ENCODE measurements around the gene ZNF512. TPM values are rescaled to one million over a fixed set of nuclear protein-coding genes. Genes with fewer than 3 reads are reported as not detected.
"Not testable (repeated sequence)": the region's sequence is repeated elsewhere in the genome, so short reads cannot be mapped to it uniquely, and the experiment has no call there.

Gene ZNF512
- total RNA-seq, 1 donor from 2014 or later = 23.9 TPM

DNA sequence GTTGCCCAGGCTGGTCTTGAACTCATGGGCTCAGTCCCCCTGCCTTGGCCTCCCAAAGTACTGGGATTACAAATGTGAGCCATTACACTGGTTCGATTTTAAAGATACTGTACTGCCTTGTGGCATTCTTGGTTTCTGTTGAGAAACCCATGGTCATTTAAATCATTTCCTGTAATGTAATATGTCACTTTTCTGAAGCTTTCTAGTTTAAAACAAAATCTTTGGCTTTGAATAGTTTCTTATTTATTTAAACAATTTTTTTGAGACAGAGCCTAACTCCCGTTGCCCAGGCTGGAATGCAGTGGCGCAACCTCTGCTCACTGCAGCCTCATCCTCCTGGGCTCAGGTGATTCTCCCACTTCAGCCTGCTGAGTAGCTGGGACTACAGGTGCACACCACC lies 8.9 kb downstream of the ZNF512 start:
- Mint-ChIP-seq H3K36me3 (ENCODE audit: low read depth) (peaks cover 77% of the 10 kb centered on the region), H3K4me3 (ENCODE audit: low read depth) (no peak overlapping the region), H3K9me3 (peaks cover 58% of the 10 kb centered on the region), H3K4me1 (ENCODE audit: low read depth) (peaks cover 29% of the 10 kb centered on the region), H3K27me3 (ENCODE audit: low read depth) (no peaks in the 10 kb centered on the region), H3K27ac (no peak overlapping the region)
- intact Hi-C loops (cut with micrococcal nuclease) = no loop called here
- no peak for DNase-seq (ENCODE audit: low spot score)

DNA sequence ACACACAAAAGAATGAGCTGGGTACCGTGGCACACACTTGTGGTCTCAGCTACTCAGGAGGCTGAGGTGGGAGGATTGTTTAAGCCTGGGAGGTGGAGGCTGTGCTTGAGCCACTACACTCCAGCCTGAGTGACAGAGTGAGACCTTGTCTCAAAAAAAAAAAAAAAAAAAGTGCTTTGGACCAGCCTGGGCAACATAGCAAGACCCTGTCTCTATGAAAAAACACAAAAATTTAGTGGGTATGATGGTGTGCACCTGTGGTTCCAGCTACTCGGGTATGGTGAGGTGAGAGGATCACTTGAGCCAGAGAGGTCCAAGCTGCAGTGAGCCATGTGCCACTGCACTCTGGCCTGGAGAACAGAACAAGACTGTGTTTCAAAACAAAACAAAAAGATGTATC lies 10.4 kb downstream of the ZNF512 start:
- no peaks in the 10 kb centered on the region for H3K27me3 Mint-ChIP-seq (ENCODE audit: low read depth)
- intact Hi-C loops (cut with micrococcal nuclease) = no loop called here
- no peak overlapping the region for H3K27ac Mint-ChIP-seq
- H3K36me3 Mint-ChIP-seq (ENCODE audit: low read depth) = peaks cover 78% of the 10 kb centered on the region
- H3K9me3 Mint-ChIP-seq = peaks cover 54% of the 10 kb centered on the region
- no peak overlapping the region for H3K4me3 Mint-ChIP-seq (ENCODE audit: low read depth)
- peaks cover 27% of the 10 kb centered on the region for H3K4me1 Mint-ChIP-seq (ENCODE audit: low read depth)
- DNase-seq (ENCODE audit: low spot score) = no peak

DNA sequence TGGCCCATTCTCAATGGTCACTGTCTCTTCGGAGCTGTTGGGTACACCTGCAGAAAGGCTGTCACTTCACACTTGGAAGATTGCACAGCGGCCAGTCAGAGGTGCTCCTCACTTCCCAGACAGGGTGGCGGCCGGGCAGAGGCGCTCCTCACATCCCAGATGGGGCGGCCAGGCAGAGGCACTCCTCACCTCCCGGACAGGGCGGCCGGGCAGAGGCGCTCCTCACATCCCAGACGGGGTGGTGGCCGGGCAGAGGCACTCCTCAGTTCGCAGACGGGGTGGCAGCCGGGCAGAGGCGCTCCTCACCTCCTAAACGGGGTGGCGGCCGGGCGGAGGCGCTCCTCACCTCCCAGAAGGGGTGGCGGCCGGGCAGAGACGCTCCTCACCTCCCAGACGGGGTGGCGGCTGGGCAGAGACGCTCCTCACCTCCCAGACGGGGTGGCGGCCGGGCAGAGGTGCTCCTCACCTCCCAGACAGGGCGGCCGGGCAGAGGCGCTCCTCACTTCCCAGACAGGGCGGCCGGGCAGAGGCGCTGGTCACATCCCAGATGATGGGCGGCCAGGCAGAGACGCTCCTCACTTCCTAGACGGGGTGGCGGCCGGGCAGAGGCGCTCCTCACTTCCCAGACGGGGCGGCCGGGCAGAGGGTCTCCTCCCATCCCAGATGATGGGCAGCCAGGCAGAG lies 11.3 kb downstream of the ZNF512 start:
- intact Hi-C loops (cut with micrococcal nuclease); H3K27ac Mint-ChIP-seq; H3K27me3 Mint-ChIP-seq (ENCODE audit: low read depth); DNase-seq (ENCODE audit: low spot score); H3K4me3 Mint-ChIP-seq (ENCODE audit: low read depth): not testable (repeated sequence)
- Mint-ChIP-seq H3K4me1 (ENCODE audit: low read depth) (peaks cover 32% of the 10 kb centered on the region), H3K9me3 (peaks cover 54% of the 10 kb centered on the region), H3K36me3 (ENCODE audit: low read depth) (peaks cover 81% of the 10 kb centered on the region)

DNA sequence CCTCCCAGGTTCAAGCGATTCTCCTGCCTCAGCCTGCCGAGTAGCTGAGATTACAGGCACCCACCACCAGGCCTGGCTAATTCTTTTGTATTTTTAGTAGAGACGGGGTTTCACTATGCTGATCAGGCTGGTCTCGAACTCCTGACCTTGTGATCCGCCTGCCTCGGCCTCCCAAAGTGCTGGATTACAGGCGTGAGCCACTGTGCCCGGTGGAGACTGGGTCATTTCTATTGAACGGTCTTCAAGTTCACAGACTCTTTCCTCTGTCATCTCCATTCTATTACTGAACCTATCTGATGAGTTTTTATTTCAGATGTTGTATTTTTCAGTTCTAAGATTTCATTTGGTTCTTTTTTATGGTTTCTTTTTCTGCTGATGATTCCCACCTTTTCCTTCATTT lies 12.6 kb downstream of the ZNF512 start:
- Mint-ChIP-seq H3K36me3 (ENCODE audit: low read depth) (peaks cover 82% of the 10 kb centered on the region), H3K4me1 (ENCODE audit: low read depth) (peaks cover 32% of the 10 kb centered on the region), H3K9me3 (peaks cover 42% of the 10 kb centered on the region)
- DNase-seq (ENCODE audit: low spot score); H3K27me3 Mint-ChIP-seq (ENCODE audit: low read depth); H3K4me3 Mint-ChIP-seq (ENCODE audit: low read depth); H3K27ac Mint-ChIP-seq; intact Hi-C loops (cut with micrococcal nuclease): not testable (repeated sequence)

DNA sequence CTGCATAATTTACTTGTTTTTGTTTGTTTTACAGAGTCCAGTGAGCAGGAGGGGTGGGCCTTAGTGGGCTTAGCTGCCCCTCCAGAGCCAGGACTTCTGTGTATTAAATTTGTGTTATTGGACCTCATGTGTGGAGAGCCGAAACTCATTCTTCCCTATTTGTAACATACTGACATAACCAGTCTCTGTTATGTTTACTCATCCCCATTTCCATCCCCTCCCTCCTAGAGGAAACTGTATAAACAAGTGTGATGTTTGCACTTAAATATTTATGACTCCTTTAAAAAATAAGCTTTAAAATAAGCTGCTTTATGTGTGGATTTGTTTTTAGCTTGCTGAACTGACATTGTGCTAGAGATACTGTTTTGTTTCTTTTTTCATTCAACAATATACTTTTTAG lies 13.8 kb downstream of the ZNF512 start:
- Mint-ChIP-seq H3K9me3 (peaks cover 35% of the 10 kb centered on the region), H3K27ac (no peak overlapping the region), H3K4me3 (ENCODE audit: low read depth) (no peak overlapping the region), H3K4me1 (ENCODE audit: low read depth) (peaks cover 30% of the 10 kb centered on the region), H3K27me3 (ENCODE audit: low read depth) (no peaks in the 10 kb centered on the region), H3K36me3 (ENCODE audit: low read depth) (peaks cover 81% of the 10 kb centered on the region)
- DNase-seq (ENCODE audit: low spot score) = no peak
- intact Hi-C loops (cut with micrococcal nuclease) = no loop called here

DNA sequence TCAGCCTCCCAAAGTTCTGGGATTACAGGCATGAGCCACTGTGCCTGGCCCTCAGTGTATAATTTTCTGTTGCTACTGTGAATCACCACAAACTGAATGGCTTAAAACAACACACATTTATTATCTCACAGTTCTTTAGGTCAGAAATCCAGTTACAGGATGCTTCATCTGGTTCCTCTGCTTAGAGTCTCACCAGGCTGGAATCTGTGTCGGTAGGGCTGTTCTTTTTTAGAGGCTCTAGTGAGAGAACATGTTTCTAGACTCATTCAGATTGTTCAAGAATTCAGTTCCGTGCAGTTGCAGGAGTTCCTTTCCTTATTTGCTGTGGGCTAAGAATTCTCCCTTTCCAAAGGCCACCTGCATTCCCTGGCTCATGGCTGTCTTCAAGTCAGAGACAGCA lies 23.8 kb downstream of the ZNF512 start:
- no peaks in the 10 kb centered on the region for H3K9me3 Mint-ChIP-seq

DNA sequence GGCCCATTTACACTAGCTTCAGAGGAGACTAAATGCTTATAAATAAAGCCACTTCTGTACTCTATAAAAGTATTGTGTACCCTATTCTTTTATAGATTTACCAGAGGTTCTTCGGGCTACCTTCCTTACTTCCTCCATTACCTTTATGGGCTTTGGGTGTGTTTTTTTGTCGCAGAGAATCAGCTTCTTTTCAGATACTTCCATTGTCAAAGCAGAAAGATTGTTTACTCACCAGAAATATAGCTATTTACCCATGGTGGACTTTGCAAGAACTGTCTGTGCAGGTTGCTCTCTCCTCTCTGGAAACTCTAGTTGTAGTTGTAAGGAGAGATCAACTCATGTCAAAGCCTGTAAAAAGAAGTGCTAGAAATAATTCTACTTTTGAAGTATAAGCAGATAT lies 31.1 kb downstream of the ZNF512 start:
- no peak for DNase-seq (ENCODE audit: low spot score)
- no peaks in the 10 kb centered on the region for H3K27me3 Mint-ChIP-seq (ENCODE audit: low read depth)
- no peaks in the 10 kb centered on the region for H3K4me1 Mint-ChIP-seq (ENCODE audit: low read depth)
- H3K36me3 Mint-ChIP-seq (ENCODE audit: low read depth) = peaks cover 59% of the 10 kb centered on the region
- H3K27ac Mint-ChIP-seq = no peak overlapping the region
- H3K4me3 Mint-ChIP-seq (ENCODE audit: low read depth) = no peak overlapping the region
- intact Hi-C loops (cut with micrococcal nuclease) = no loop called here
- no peaks in the 10 kb centered on the region for H3K9me3 Mint-ChIP-seq

More for the DNA sequence above, 23.8 kb downstream of the ZNF512 start:
- no peak for DNase-seq (ENCODE audit: low spot score)
- Mint-ChIP-seq H3K27ac (no peak overlapping the region), H3K36me3 (ENCODE audit: low read depth) (peaks cover 72% of the 10 kb centered on the region), H3K4me3 (ENCODE audit: low read depth) (no peak overlapping the region), H3K4me1 (ENCODE audit: low read depth) (peaks cover 2% of the 10 kb centered on the region), H3K27me3 (ENCODE audit: low read depth) (no peaks in the 10 kb centered on the region)
- intact Hi-C loops (cut with micrococcal nuclease) = no loop called here

DNA sequence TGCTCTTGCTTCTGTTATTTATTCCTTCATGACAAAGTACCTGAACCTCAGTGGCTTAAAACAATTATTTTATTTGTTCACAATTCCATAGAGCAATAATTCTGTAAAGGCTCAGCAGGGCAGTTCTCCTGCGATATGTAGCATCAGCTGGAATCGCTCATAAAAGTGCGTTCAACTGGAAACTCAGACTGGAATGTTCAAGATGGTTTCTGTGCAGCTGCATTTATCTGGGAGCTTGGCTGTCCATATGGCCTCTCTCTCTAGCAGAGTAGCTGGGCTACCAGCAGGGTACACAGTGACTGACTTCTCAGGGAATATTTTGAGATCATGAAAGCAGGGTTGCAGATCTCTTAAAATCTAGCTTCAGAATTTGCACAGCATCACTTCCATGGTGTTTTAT lies 32.5 kb downstream of the ZNF512 start:
- no peak overlapping the region for H3K27ac Mint-ChIP-seq
- no peak for DNase-seq (ENCODE audit: low spot score)
- no peaks in the 10 kb centered on the region for H3K9me3 Mint-ChIP-seq
- no peaks in the 10 kb centered on the region for H3K27me3 Mint-ChIP-seq (ENCODE audit: low read depth)
- H3K4me1 Mint-ChIP-seq (ENCODE audit: low read depth) = no peaks in the 10 kb centered on the region
- peaks cover 60% of the 10 kb centered on the region for H3K36me3 Mint-ChIP-seq (ENCODE audit: low read depth)
- no peak overlapping the region for H3K4me3 Mint-ChIP-seq (ENCODE audit: low read depth)
- intact Hi-C loops (cut with micrococcal nuclease) = no loop called here

DNA sequence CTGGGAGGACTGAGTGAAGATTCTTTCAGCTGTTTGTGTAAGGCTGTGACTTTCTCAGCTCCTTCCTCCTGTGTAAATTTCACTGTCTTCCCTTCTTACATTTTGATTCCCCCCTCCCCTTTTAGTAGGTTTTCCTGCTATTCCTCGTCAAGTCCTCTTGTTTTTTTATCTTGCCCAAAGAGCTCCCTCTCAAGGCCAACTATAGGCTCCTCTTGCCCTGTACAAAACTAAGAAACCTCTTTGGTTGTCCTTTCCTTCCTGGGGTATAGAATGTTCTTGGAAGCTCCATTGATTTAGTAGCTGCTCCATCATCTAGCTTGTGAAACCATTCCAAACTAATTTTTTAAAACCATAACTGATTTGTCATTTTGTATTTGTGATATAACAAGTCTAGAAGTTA lies 38.7 kb downstream of the ZNF512 start:
- Mint-ChIP-seq H3K36me3 (ENCODE audit: low read depth) (peaks cover 66% of the 10 kb centered on the region), H3K27ac (no peak overlapping the region), H3K27me3 (ENCODE audit: low read depth) (no peaks in the 10 kb centered on the region), H3K9me3 (no peaks in the 10 kb centered on the region), H3K4me3 (ENCODE audit: low read depth) (no peak overlapping the region), H3K4me1 (ENCODE audit: low read depth) (peaks cover 1% of the 10 kb centered on the region)
- intact Hi-C loops (cut with micrococcal nuclease) = no loop called here
- no peak for DNase-seq (ENCODE audit: low spot score)

DNA sequence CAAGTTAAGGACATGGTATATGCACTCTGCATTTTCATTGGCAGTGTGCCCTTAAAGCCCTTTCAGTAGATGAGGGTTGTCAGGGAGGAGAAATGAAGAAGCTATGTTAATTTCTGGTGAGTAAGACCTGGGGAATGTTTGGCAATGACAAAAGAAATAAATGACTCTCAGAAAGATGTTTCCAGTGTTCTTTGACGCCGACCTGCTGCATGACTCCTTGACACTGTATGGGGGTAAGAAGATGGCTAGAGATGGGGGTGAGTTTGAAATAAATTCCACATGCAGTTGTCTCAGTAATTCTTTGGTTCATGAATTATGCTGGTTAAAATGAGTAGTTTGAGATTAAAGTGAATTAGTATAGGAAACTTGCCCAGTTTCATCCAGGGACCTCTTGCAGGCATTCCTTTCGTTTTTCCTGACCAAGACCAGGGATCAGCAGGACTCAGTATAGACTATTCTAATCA lies 40.1 kb downstream of the ZNF512 start:
- no peak for DNase-seq (ENCODE audit: low spot score)
- no peaks in the 10 kb centered on the region for H3K27me3 Mint-ChIP-seq (ENCODE audit: low read depth)
- H3K36me3 Mint-ChIP-seq (ENCODE audit: low read depth) = peaks cover 56% of the 10 kb centered on the region
- peaks cover 15% of the 10 kb centered on the region for H3K4me1 Mint-ChIP-seq (ENCODE audit: low read depth)
- no peak overlapping the region for H3K4me3 Mint-ChIP-seq (ENCODE audit: low read depth)
- intact Hi-C loops (cut with micrococcal nuclease) = no loop called here
- H3K27ac Mint-ChIP-seq = no peak overlapping the region
- no peaks in the 10 kb centered on the region for H3K9me3 Mint-ChIP-seq

DNA sequence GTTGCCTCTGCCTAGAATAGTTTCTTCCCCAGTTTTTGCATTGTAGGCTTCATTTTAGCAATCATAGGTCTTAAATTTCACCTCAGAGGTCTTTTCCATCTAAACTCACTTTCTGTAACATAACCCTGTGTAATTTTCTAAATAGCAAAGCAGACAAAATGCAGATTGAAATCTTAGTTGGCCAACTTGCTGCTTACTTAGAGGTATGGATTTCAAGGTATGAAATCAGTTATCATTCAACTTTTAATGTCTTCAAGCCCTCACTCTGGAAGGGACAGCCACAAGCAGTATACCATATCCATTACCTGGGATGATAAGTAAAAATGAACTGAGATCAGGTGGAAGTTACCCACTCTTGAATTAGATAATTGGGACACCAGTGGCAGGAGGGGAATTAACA lies 42.1 kb downstream of the ZNF512 start:
- Mint-ChIP-seq H3K27me3 (ENCODE audit: low read depth) (no peaks in the 10 kb centered on the region), H3K36me3 (ENCODE audit: low read depth) (peaks cover 48% of the 10 kb centered on the region), H3K9me3 (no peaks in the 10 kb centered on the region), H3K4me1 (ENCODE audit: low read depth) (peaks cover 18% of the 10 kb centered on the region), H3K27ac (no peak overlapping the region), H3K4me3 (ENCODE audit: low read depth) (no peak overlapping the region)
- intact Hi-C loops (cut with micrococcal nuclease) = no loop called here
- DNase-seq (ENCODE audit: low spot score) = no peak

DNA sequence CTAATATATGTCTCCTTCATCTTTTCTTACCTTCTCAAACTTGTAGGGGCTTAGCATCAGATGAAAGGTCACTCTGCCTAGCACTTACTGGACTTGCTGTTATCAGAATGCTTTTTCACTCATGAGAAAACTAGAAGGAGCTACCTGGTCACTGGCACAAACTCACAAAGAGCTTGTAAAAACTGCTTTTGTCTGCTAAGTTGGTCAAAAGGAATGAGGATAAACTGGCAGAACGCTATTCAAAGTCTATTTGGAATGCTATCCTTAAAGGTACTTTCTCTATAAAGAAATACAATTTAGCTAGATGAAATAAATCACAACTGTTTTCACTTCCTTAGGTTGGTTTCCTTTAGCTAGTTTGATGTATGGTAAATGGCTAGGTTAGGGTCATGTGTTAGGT lies 43.5 kb downstream of the ZNF512 start:
- DNase-seq (ENCODE audit: low spot score); H3K27ac Mint-ChIP-seq; H3K9me3 Mint-ChIP-seq; H3K27me3 Mint-ChIP-seq (ENCODE audit: low read depth); intact Hi-C loops (cut with micrococcal nuclease); H3K4me3 Mint-ChIP-seq (ENCODE audit: low read depth): not testable (repeated sequence)
- Mint-ChIP-seq H3K36me3 (ENCODE audit: low read depth) (peaks cover 51% of the 10 kb centered on the region), H3K4me1 (ENCODE audit: low read depth) (peaks cover 28% of the 10 kb centered on the region)

DNA sequence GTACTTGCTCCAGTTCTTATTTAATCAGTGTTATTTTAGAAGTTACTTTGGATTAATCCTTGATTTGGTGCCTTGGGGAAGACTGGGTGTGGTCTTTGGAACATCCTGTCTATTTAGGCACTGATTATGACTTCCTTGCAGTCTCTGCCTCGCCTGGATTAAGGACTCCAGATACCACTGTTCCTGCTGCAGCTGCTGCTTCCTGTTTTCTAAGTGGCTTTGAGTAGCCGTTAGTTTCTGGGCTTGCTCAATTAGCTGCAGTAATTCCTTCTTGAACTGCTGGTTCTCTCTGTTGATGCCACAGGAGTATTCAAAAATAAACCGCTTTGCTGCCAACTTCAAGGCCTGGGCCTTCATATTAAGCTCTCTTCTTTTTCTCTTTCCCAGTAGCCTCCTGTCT lies 44.1 kb downstream of the ZNF512 start:
- intact Hi-C loops (cut with micrococcal nuclease); H3K4me3 Mint-ChIP-seq (ENCODE audit: low read depth); H3K27me3 Mint-ChIP-seq (ENCODE audit: low read depth); H3K9me3 Mint-ChIP-seq; H3K27ac Mint-ChIP-seq; DNase-seq (ENCODE audit: low spot score): not testable (repeated sequence)
- peaks cover 51% of the 10 kb centered on the region for H3K36me3 Mint-ChIP-seq (ENCODE audit: low read depth)
- peaks cover 28% of the 10 kb centered on the region for H3K4me1 Mint-ChIP-seq (ENCODE audit: low read depth)

All from activated T-helper 2 cell treated with anti-CD3 and anti-CD28 coated beads, Interferon-gamma antibody, Interleukin-2, Interleukin-4, amounts not matched to agents 10 μg/mL and 5 μg/mL and 100 μg/mL, durations not matched to agents 14 hours and 24 hours and 36 hours (primary cell).